Osteoblast (primary cell): Measurements from ENCODE around the gene MED13L. TPM values are rescaled to one million over a fixed set of nuclear protein-coding genes. Genes with fewer than 3 reads are reported as not detected.

ENCODE experiments used
- DNase-seq: peaks from one replicate; pipeline ENCODE4 v3.0.0; 2011; ENCODE audit warnings: low spot score, mixed read lengths; ENCODE audit not compliant: insufficient read length; ENCODE audit errors: missing footprints
- H2AFZ ChIP-seq: 2 replicates; pipeline ENCODE4 v1.6.0; 2011; ENCODE audit warnings: mild to moderate bottlenecking, low read length
- H3K27ac ChIP-seq: 2 replicates; pipeline ENCODE4 v1.5.1; 2011; ENCODE audit warnings: mild to moderate bottlenecking, low read depth, low read length, moderate library complexity
- H3K27me3 ChIP-seq: 2 replicates; pipeline ENCODE4 v1.6.0; 2012; ENCODE audit warnings: mild to moderate bottlenecking, control low read depth, inconsistent platforms, low read length, moderate library complexity; ENCODE audit not compliant: insufficient read depth
- H3K36me3 ChIP-seq: 2 replicates; pipeline ENCODE4 v1.5.1; 2011; ENCODE audit warnings: mild to moderate bottlenecking, low read length, control low read depth, moderate library complexity; ENCODE audit not compliant: insufficient read depth
- H3K4me1 ChIP-seq: 2 replicates; pipeline ENCODE4 v1.5.1; 2011; ENCODE audit warnings: mild to moderate bottlenecking, low read length, control low read depth, moderate library complexity; ENCODE audit not compliant: insufficient read depth
- H3K4me2 ChIP-seq: 2 replicates; pipeline ENCODE4 v1.6.0; 2011; ENCODE audit warnings: mild to moderate bottlenecking, low read length; ENCODE audit not compliant: insufficient read depth
- H3K4me3 ChIP-seq: fragments of 200-600 bp; sonication (generic); 3 replicates; pipeline ENCODE4 v1.5.1; 2012; ENCODE audit warnings: mild to moderate bottlenecking, low read length, inconsistent platforms; ENCODE audit not compliant: insufficient read depth
- H3K79me2 ChIP-seq: 2 replicates; pipeline ENCODE4 v1.6.0; 2012; ENCODE audit warnings: mild to moderate bottlenecking, low read length, control low read depth, inconsistent platforms; ENCODE audit not compliant: insufficient read depth
- H3K9me3 ChIP-seq: 2 replicates; pipeline ENCODE4 v1.5.1; 2011; ENCODE audit warnings: low read depth, low read length, control low read depth
- H4K20me1 ChIP-seq: 2 replicates; pipeline ENCODE4 v1.6.0; 2012; ENCODE audit warnings: mild to moderate bottlenecking, low read length, control low read depth; ENCODE audit not compliant: insufficient read depth
- total RNA-seq: library from RNA; depleted of rRNA; stranded (reverse); fragments of >200 nt; gene quantifications from 2 replicates; pipeline ENCODE4 v1.2.3, GENCODE V29; 2012
- TF ChIP-seq, protein P1 (sequence below): IDR thresholded peaks from 2 replicates; pipeline ENCODE4 v1.5.1; 2011; ENCODE audit warnings: mild to moderate bottlenecking, low read depth, low read length, moderate library complexity; ENCODE audit errors: extremely low read depth

Gene MED13L
- total RNA-seq, 1 donor: 359 TPM

DNA sequence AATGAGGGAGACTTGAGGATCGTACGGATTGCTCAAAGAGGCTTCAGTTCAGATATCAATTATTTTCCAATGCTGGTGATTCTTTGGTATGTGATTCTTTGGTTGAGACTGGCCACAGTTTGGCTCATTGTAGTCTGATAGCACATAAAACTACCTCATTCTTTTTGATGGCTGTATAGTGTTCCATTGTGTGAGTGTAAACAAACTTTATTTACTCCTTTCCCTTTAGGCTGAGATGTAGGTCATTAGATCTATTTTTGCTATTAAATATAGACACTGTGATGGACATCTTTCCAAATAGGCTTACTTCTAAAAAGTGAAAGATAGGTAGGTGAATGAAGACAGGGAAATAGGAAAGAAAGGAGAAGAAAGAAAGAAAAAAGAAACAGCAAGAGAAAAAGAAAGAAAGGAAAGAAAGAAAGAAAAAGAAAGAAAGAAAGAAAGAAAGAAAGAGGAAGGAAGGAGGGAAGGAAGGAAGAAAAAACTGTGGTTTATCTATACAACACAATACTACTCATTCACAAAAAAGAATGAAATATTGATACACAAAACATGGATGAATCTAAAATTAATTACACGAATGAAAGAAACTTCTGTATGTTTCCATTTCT lies 19.8 kb upstream of the MED13L start:
- H3K79me2 ChIP-seq: no peaks in the 10 kb centered on the region
- no peaks in the 10 kb centered on the region for H4K20me1 ChIP-seq
- no peak overlapping the region for H2AFZ ChIP-seq
- peaks cover 18% of the 10 kb centered on the region for H3K4me1 ChIP-seq
- no peak overlapping the region for H3K27ac ChIP-seq
- no peaks in the 10 kb centered on the region for H3K27me3 ChIP-seq
- no peak for DNase-seq
- no peaks in the 10 kb centered on the region for H3K9me3 ChIP-seq
- TF ChIP-seq, protein P1, sequence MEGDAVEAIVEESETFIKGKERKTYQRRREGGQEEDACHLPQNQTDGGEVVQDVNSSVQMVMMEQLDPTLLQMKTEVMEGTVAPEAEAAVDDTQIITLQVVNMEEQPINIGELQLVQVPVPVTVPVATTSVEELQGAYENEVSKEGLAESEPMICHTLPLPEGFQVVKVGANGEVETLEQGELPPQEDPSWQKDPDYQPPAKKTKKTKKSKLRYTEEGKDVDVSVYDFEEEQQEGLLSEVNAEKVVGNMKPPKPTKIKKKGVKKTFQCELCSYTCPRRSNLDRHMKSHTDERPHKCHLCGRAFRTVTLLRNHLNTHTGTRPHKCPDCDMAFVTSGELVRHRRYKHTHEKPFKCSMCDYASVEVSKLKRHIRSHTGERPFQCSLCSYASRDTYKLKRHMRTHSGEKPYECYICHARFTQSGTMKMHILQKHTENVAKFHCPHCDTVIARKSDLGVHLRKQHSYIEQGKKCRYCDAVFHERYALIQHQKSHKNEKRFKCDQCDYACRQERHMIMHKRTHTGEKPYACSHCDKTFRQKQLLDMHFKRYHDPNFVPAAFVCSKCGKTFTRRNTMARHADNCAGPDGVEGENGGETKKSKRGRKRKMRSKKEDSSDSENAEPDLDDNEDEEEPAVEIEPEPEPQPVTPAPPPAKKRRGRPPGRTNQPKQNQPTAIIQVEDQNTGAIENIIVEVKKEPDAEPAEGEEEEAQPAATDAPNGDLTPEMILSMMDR: no peak
- H3K4me3 ChIP-seq: no peak overlapping the region
- no peak overlapping the region for H3K4me2 ChIP-seq
- H3K36me3 ChIP-seq: no peaks in the 10 kb centered on the region

DNA sequence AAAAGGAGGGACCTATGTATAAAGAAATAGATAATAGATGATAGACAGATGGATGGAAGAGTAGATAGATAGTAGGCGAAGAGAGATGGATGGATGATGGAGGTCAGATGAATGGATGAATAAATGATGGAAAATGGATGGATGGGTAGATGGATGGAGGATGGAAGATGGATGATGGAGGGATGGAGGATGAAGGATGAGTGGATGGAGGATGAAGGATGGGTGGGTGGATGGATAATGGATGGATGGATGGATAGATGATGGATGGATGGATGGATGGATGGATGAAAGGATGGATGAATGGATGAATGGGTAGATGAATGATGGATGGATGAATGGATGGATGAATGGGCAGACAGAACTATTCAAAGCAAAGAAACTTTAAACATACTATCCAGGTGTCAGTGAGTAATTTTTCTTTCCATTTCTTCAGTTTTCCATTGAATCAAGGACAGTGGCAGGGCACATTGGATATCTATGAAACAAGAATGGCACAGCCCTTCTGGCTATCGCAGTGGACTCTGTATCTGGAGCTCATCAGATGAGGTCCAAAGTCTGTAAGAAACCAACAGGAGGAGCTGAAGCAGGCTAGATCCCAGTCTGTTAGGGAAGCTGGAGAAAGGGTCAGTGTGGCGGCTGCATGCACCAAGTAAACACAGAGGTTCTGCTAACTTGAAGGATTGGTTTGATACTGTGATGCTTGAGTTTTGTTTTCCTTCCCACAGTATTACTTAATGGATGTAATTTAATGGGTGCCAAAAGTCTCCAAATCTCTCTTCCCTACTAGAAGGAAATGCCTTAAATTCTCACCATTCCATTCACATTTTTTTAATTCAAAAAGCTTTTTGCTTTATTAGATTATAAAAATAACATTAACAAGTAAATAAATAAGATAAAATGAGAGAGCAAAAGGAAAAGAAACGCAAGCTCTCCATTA lies 18.1 kb upstream of the MED13L start:
- Histone ChIP-seq H3K79me2 (no peaks in the 10 kb centered on the region), H3K9me3 (no peaks in the 10 kb centered on the region), H3K27me3 (no peaks in the 10 kb centered on the region), H3K36me3 (no peaks in the 10 kb centered on the region), H4K20me1 (no peaks in the 10 kb centered on the region), H3K4me2 (no peak overlapping the region), H2AFZ (no peak overlapping the region), H3K4me1 (peaks cover 18% of the 10 kb centered on the region), H3K4me3 (no peak overlapping the region), H3K27ac (no peak overlapping the region)
- no peak for DNase-seq
- TF ChIP-seq, protein P1: no peak

DNA sequence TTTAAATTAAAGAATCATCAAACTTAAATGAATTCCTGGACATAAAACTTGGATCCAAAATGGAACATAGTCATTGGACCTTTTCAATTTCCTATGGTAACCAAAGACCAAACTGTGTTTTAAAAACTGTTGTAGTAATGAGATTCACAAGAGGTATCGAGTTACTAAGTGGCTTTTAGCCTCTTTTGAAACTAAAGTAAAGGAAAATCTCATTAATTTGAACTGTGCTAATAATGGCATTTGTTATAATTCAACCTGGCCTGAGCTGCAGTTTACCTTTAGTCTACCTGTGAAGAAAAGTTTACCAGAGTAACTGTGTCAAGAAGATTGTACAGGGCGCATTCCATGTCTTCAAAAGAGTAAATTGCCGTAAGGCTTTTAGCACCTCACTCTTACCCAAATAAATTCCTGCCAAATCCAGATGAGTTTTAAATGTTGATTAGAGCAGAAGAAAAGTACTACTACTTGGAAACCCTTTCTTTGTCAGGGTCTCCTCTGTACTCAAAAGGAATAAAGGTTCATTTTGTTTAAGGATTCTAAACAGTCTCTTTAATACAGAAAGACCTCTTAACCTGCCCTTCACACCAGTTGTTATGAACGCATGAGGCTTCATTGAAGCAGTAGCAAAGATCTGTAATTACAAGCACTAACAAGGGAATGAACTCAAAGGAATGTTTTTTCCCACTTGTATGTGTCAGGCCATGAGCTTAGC lies 17.1 kb upstream of the MED13L start:
- H2AFZ ChIP-seq: no peak overlapping the region
- TF ChIP-seq, protein P1: no peak

More for the DNA sequence above, 17.1 kb upstream of the MED13L start:
- H3K4me1 ChIP-seq: peaks cover 8% of the 10 kb centered on the region
- H3K79me2 ChIP-seq: no peaks in the 10 kb centered on the region
- no peak for DNase-seq
- no peaks in the 10 kb centered on the region for H3K36me3 ChIP-seq
- H4K20me1 ChIP-seq: no peaks in the 10 kb centered on the region
- no peak overlapping the region for H3K27ac ChIP-seq
- no peak overlapping the region for H3K4me2 ChIP-seq
- H3K4me3 ChIP-seq: no peak overlapping the region
- no peaks in the 10 kb centered on the region for H3K27me3 ChIP-seq
- H3K9me3 ChIP-seq: no peaks in the 10 kb centered on the region
